Ishikawa (cell line): ENCODE data around the gene CCNK.

ENCODE experiments used
- CEBPB ChIP-seq: IDR thresholded peaks from 2 replicates; pipeline ENCODE4 v1.6.1; 2012
- TCF12 ChIP-seq: IDR thresholded peaks from 2 replicates; pipeline ENCODE4 v1.6.1; 2012; ENCODE audit warnings: low read depth
- TF ChIP-seq, protein P1 (sequence below): IDR thresholded peaks from 2 replicates; pipeline ENCODE4 v1.6.1; 2012
- TF ChIP-seq, protein P2 (sequence below): IDR thresholded peaks from 2 replicates; pipeline ENCODE4 v1.6.1; 2012; ENCODE audit warnings: low read depth, mild to moderate bottlenecking
- TF ChIP-seq, protein P3 (sequence below): IDR thresholded peaks from 2 replicates; pipeline ENCODE4 v1.6.1; 2012

DNA sequence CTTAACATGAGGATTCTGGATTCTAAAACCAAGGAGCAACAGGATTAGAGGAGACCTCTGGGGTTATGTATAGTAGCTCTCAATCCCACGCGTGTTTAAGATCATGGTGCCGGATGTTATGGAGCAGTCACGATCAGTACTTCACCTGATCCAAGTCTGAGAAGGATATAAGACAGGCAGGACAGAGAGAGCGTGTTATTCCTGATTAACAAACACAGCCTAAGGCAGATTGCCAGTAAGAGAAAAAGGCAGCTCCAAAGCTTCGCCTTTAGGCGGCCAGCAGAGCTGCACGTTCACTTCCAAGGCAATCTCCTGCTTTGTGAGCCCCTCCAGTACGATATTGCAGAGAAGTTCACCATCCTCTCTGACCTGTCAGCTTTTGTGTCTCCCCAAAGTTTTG is 6.0 kb upstream of the CCNK start:
- TF ChIP-seq, protein P1, sequence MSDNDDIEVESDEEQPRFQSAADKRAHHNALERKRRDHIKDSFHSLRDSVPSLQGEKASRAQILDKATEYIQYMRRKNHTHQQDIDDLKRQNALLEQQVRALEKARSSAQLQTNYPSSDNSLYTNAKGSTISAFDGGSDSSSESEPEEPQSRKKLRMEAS, result no peak
- TF ChIP-seq CEBPB, result no peak
- TF ChIP-seq, protein P2, sequence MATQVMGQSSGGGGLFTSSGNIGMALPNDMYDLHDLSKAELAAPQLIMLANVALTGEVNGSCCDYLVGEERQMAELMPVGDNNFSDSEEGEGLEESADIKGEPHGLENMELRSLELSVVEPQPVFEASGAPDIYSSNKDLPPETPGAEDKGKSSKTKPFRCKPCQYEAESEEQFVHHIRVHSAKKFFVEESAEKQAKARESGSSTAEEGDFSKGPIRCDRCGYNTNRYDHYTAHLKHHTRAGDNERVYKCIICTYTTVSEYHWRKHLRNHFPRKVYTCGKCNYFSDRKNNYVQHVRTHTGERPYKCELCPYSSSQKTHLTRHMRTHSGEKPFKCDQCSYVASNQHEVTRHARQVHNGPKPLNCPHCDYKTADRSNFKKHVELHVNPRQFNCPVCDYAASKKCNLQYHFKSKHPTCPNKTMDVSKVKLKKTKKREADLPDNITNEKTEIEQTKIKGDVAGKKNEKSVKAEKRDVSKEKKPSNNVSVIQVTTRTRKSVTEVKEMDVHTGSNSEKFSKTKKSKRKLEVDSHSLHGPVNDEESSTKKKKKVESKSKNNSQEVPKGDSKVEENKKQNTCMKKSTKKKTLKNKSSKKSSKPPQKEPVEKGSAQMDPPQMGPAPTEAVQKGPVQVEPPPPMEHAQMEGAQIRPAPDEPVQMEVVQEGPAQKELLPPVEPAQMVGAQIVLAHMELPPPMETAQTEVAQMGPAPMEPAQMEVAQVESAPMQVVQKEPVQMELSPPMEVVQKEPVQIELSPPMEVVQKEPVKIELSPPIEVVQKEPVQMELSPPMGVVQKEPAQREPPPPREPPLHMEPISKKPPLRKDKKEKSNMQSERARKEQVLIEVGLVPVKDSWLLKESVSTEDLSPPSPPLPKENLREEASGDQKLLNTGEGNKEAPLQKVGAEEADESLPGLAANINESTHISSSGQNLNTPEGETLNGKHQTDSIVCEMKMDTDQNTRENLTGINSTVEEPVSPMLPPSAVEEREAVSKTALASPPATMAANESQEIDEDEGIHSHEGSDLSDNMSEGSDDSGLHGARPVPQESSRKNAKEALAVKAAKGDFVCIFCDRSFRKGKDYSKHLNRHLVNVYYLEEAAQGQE, result no peak
- TF ChIP-seq TCF12, result no peak
- TF ChIP-seq, protein P3, sequence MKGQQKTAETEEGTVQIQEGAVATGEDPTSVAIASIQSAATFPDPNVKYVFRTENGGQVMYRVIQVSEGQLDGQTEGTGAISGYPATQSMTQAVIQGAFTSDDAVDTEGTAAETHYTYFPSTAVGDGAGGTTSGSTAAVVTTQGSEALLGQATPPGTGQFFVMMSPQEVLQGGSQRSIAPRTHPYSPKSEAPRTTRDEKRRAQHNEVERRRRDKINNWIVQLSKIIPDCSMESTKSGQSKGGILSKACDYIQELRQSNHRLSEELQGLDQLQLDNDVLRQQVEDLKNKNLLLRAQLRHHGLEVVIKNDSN, result no peak
